ENCODE measurements around the gene ACRBP. TPM values are rescaled to one million over a fixed set of nuclear protein-coding genes. Genes with fewer than 3 reads are reported as not detected.

The ACRBP gene
- 0.10 to 0.24 TPM (median 0.18 TPM) in 4 of 5 replicates, not detected in the other for total RNA-seq (2022; extraction: Qiagen RNA extraction; ENCODE audit: low read depth)

GRCh38 chr12:6647083-6647604, at the start of gene ACRBP:
Gene ACRBP (minus strand): TSS chr12:6647432. CDS start chr12:6647366, 66 bp downstream.

GRCh38 chr12:6688999-6689882, 42.0 kb upstream of the ACRBP start, which contains the start of gene ZNF384:
Gene ZNF384 (minus strand): TSS chr12:6689375. CDS start chr12:6679520, 9,855 bp downstream.

GRCh38 chr12:6662906-6663742, 15.9 kb upstream of the ACRBP start, which contains the start of gene ING4:
Gene ING4 (minus strand): TSS chr12:6663119. CDS start chr12:6663101, 18 bp downstream.

GRCh38 chr12:6635856-6636531, 11.2 kb downstream of the ACRBP start, which contains the start of gene LPAR5:
Gene LPAR5 (minus strand): TSS chr12:6635959. CDS start chr12:6621248, 14,711 bp downstream.

Other genes starting within 250 kb of the ACRBP start
- gene CD27, start 202.5 kb downstream of the ACRBP start, total RNA-seq (2022; extraction: Qiagen RNA extraction; ENCODE audit: low read depth) = not detected in 5 replicates
- 3.3 to 4.0 TPM (median 3.5 TPM) in 5 replicates for gene TAPBPL, start 195.4 kb downstream of the ACRBP start, total RNA-seq (2022; extraction: Qiagen RNA extraction; ENCODE audit: low read depth)
- gene VAMP1, start 176.8 kb downstream of the ACRBP start, total RNA-seq (2022; extraction: Qiagen RNA extraction; ENCODE audit: low read depth) = 9.3 to 14.6 TPM (median 11.5 TPM) in 5 replicates
- 309 to 338 TPM (median 322 TPM) in 5 replicates for gene MRPL51, start 154.2 kb downstream of the ACRBP start, total RNA-seq (2022; extraction: Qiagen RNA extraction; ENCODE audit: low read depth)
- gene NCAPD2, start 153.3 kb downstream of the ACRBP start, total RNA-seq (2022; extraction: Qiagen RNA extraction; ENCODE audit: low read depth) = 61.0 to 81.2 TPM (median 71.4 TPM) in 5 replicates
- 6,616 to 9,315 TPM (median 8,933 TPM) in 5 replicates for gene GAPDH, start 112.9 kb downstream of the ACRBP start, total RNA-seq (2022; extraction: Qiagen RNA extraction; ENCODE audit: low read depth)
- gene IFFO1, start 91.4 kb downstream of the ACRBP start, total RNA-seq (2022; extraction: Qiagen RNA extraction; ENCODE audit: low read depth) = 2.2 to 3.2 TPM (median 2.3 TPM) in 5 replicates
- 105 to 124 TPM (median 114 TPM) in 5 replicates for gene NOP2, start 79.1 kb downstream of the ACRBP start, total RNA-seq (2022; extraction: Qiagen RNA extraction; ENCODE audit: low read depth)
- gene CHD4, start 40.1 kb downstream of the ACRBP start, total RNA-seq (2022; extraction: Qiagen RNA extraction; ENCODE audit: low read depth) = 64.4 to 86.3 TPM (median 68.7 TPM) in 5 replicates
- gene LPAR5, start 11.5 kb downstream of the ACRBP start, total RNA-seq (2022; extraction: Qiagen RNA extraction; ENCODE audit: low read depth) = 0.34 to 0.59 TPM (median 0.54 TPM) in 5 replicates
- 12.4 to 18.9 TPM (median 17.0 TPM) in 5 replicates for gene ING4, start 15.7 kb upstream of the ACRBP start, total RNA-seq (2022; extraction: Qiagen RNA extraction; ENCODE audit: low read depth)
- 52.4 to 68.0 TPM (median 62.6 TPM) in 5 replicates for gene ZNF384, start 41.9 kb upstream of the ACRBP start, total RNA-seq (2022; extraction: Qiagen RNA extraction; ENCODE audit: low read depth)
- gene PIANP, start 53.4 kb upstream of the ACRBP start, total RNA-seq (2022; extraction: Qiagen RNA extraction; ENCODE audit: low read depth) = 0.43 to 1.0 TPM (median 0.87 TPM) in 5 replicates
- gene COPS7A, start 76.6 kb upstream of the ACRBP start, total RNA-seq (2022; extraction: Qiagen RNA extraction; ENCODE audit: low read depth) = 48.5 to 61.1 TPM (median 55.6 TPM) in 5 replicates
- 262 to 311 TPM (median 307 TPM) in 5 replicates for gene MLF2, start 105.7 kb upstream of the ACRBP start, total RNA-seq (2022; extraction: Qiagen RNA extraction; ENCODE audit: low read depth)
- 593 to 1,064 TPM (median 878 TPM) in 5 replicates for gene PTMS, start 118.9 kb upstream of the ACRBP start, total RNA-seq (2022; extraction: Qiagen RNA extraction; ENCODE audit: low read depth)
- 0.87 to 2.2 TPM (median 1.6 TPM) in 5 replicates for gene LAG3, start 125.1 kb upstream of the ACRBP start, total RNA-seq (2022; extraction: Qiagen RNA extraction; ENCODE audit: low read depth)
- gene CD4, start 142.1 kb upstream of the ACRBP start, total RNA-seq (2022; extraction: Qiagen RNA extraction; ENCODE audit: low read depth) = not detected in 5 replicates
- gene GPR162, start 174.4 kb upstream of the ACRBP start, total RNA-seq (2022; extraction: Qiagen RNA extraction; ENCODE audit: low read depth) = 0.31 to 0.54 TPM (median 0.42 TPM) in 5 replicates
- 20.2 to 31.6 TPM (median 27.4 TPM) in 5 replicates for gene P3H3, start 181.0 kb upstream of the ACRBP start, total RNA-seq (2022; extraction: Qiagen RNA extraction; ENCODE audit: low read depth)
- gene GNB3, start 193.5 kb upstream of the ACRBP start, total RNA-seq (2022; extraction: Qiagen RNA extraction; ENCODE audit: low read depth) = 1.7 to 2.4 TPM (median 1.9 TPM) in 5 replicates
- gene CDCA3, start 203.9 kb upstream of the ACRBP start, total RNA-seq (2022; extraction: Qiagen RNA extraction; ENCODE audit: low read depth) = 80.3 to 92.3 TPM (median 82.2 TPM) in 5 replicates
- gene USP5, start 204.7 kb upstream of the ACRBP start, total RNA-seq (2022; extraction: Qiagen RNA extraction; ENCODE audit: low read depth) = 74.6 to 97.4 TPM (median 77.2 TPM) in 5 replicates
- 1,360 to 1,675 TPM (median 1,619 TPM) in 5 replicates for gene TPI1, start 220.1 kb upstream of the ACRBP start, total RNA-seq (2022; extraction: Qiagen RNA extraction; ENCODE audit: low read depth)
- gene SPSB2, start 225.9 kb upstream of the ACRBP start, total RNA-seq (2022; extraction: Qiagen RNA extraction; ENCODE audit: low read depth) = 16.8 to 22.9 TPM (median 19.9 TPM) in 5 replicates